OCI-LY3 (cell line): ENCODE measurements around the gene IDS.
A peak's percentile ranks its signal among the peaks of the same experiment; 100 is the strongest.
"Not testable (repeated sequence)": the region's sequence is repeated elsewhere in the genome, so short reads cannot be mapped to it uniquely, and the experiment has no call there.

Source experiments
- H2AFZ ChIP-seq: fragments of 200-600, 300-600 bp; shearing (Covaris generic); 2 replicates; pipeline ENCODE4 v1.6.0; 2014; ENCODE audit warnings: antibody characterized with exemption, low read depth, low read length
- H3K27ac ChIP-seq: fragments of 200-600, 300-600 bp; sonication (generic); 2 replicates; pipeline ENCODE4 v1.5.1; 2014; ENCODE audit warnings: mild to moderate bottlenecking, low read length, moderate library complexity, mixed read lengths
- H3K27me3 ChIP-seq: fragments of 200-600, 300-600 bp; sonication (generic); 2 replicates; pipeline ENCODE4 v1.6.1; 2014; ENCODE audit warnings: low read depth, low read length, mixed read lengths
- H3K36me3 ChIP-seq: fragments of 200-600, 300-600 bp; sonication (generic); replicated peaks from 2 replicates; pipeline ENCODE3; 2014; ENCODE audit warnings: low read depth, low read length, mixed read lengths
- H3K4me1 ChIP-seq: fragments of 300-600, 200-600 bp; sonication (generic); 2 replicates; pipeline ENCODE4 v1.6.1; 2014; ENCODE audit warnings: low read length, mixed read lengths
- H3K4me2 ChIP-seq: fragments of 200-600, 300-600 bp; sonication (generic); 2 replicates; pipeline ENCODE4 v1.6.1; 2014; ENCODE audit warnings: low read length, mixed read lengths
- H3K4me3 ChIP-seq: fragments of 300-600, 200-600 bp; sonication (generic); 2 replicates; pipeline ENCODE4 v1.5.1; 2014; ENCODE audit warnings: antibody characterized with exemption, mild to moderate bottlenecking, low read length, moderate library complexity
- H3K79me2 ChIP-seq: fragments of 300-600, 200-600 bp; shearing (Covaris generic); 2 replicates; pipeline ENCODE4 v1.6.1; 2014; ENCODE audit warnings: mild to moderate bottlenecking, low read length, mixed read lengths
- H3K9ac ChIP-seq: fragments of 300-600, 200-600 bp; shearing (Covaris generic); 2 replicates; pipeline ENCODE4 v1.6.0; 2014; ENCODE audit warnings: mild to moderate bottlenecking, low read length, moderate library complexity
- H3K9me3 ChIP-seq: fragments of 200-600, 300-600 bp; shearing (Covaris generic); 2 replicates; pipeline ENCODE4 v1.6.1; 2014; ENCODE audit warnings: low read length, mixed read lengths; ENCODE audit not compliant: insufficient read depth
- H4K20me1 ChIP-seq: fragments of 200-600, 300-600 bp; sonication (generic); 2 replicates; pipeline ENCODE4 v1.6.1; 2016; ENCODE audit warnings: low read length, mixed read lengths; ENCODE audit not compliant: insufficient read depth
- EZH2phosphoT487 ChIP-seq: fragments of 200-600 bp; shearing (Covaris generic); IDR thresholded peaks from 2 replicates; pipeline ENCODE4 v1.6.1; 2018; ENCODE audit warnings: antibody characterized with exemption, mixed run types, low read depth
- TF ChIP-seq, protein P1 (sequence below): fragments of 200-600, 300-600 bp; sonication (generic); IDR thresholded peaks from 2 replicates; pipeline ENCODE4 v1.5.1; 2014; ENCODE audit warnings: antibody characterized with exemption, low read length, low read depth

Gene IDS

DNA sequence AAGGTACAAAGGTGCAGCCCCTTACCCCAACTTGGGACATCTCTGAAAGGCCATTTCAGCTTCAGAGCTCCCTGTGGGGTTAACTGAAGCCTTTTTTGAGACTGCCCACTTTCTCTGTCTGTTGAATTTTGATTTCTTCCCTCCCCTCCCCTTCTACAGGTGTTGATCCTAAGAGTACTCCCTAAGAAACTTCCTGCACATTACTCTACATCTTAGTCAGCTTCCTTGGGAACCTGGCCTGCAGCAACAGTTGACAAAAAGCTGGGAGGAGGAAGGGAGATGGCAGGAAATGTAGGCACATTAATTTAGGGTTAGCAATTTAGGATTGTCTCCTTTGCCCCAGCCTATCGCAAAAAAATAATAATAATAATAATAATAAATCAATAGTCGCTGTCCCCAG lies 1.2 kb upstream of the IDS start:
- Histone ChIP-seq H3K4me3 (no peak overlapping the region), H3K4me1 (peaks cover 28% of the 10 kb centered on the region), H3K36me3 (peaks cover 17% of the 10 kb centered on the region), H3K9ac (no peak overlapping the region), H4K20me1 (peaks cover 18% of the 10 kb centered on the region), H3K27ac (no peak overlapping the region), H3K9me3 (no peaks in the 10 kb centered on the region), H3K79me2 (peaks cover 30% of the 10 kb centered on the region), H2AFZ (no peak overlapping the region), H3K27me3 (no peaks in the 10 kb centered on the region), H3K4me2 (no peak overlapping the region)
- no peak for TF ChIP-seq EZH2phosphoT487
- TF ChIP-seq, protein P1, sequence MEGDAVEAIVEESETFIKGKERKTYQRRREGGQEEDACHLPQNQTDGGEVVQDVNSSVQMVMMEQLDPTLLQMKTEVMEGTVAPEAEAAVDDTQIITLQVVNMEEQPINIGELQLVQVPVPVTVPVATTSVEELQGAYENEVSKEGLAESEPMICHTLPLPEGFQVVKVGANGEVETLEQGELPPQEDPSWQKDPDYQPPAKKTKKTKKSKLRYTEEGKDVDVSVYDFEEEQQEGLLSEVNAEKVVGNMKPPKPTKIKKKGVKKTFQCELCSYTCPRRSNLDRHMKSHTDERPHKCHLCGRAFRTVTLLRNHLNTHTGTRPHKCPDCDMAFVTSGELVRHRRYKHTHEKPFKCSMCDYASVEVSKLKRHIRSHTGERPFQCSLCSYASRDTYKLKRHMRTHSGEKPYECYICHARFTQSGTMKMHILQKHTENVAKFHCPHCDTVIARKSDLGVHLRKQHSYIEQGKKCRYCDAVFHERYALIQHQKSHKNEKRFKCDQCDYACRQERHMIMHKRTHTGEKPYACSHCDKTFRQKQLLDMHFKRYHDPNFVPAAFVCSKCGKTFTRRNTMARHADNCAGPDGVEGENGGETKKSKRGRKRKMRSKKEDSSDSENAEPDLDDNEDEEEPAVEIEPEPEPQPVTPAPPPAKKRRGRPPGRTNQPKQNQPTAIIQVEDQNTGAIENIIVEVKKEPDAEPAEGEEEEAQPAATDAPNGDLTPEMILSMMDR: no peak

DNA sequence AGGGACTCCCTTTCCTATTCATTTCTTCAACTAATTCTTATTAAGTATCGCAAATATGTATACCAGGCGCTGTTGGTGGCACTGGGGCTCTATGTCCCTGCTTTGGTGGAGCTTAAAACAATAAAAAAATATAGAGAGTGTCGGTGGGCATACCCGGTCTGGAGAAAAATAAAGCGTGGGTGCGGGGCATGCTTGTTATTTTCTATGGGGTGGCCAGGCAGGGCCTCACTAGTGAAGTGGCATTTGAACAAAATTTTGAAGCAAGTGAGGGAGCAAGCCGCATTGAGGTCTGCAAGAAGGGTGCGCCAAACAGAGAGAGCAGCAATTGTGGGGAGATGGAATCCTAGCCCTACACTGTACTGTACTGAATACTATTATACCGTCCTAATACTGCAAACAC lies 565 bp upstream of the IDS start:
- H3K4me1 ChIP-seq: peaks cover 35% of the 10 kb centered on the region
- H3K4me2 ChIP-seq: peak overlapping the region; percentile 96
- H2AFZ ChIP-seq: 0 out of 2 replicates have a peak overlapping the region, but pooled peaks have one; percentile 25
- peak overlapping the region; percentile 100 for H3K4me3 ChIP-seq
- H3K27me3 ChIP-seq: no peaks in the 10 kb centered on the region
- H3K9ac ChIP-seq: peak overlapping the region; percentile 36
- no peaks in the 10 kb centered on the region for H3K9me3 ChIP-seq
- TF ChIP-seq, protein P1: no peak
- no peak for TF ChIP-seq EZH2phosphoT487
- H3K79me2 ChIP-seq: peaks cover 31% of the 10 kb centered on the region
- peaks cover 24% of the 10 kb centered on the region for H3K36me3 ChIP-seq
- H4K20me1 ChIP-seq: peaks cover 24% of the 10 kb centered on the region
- no peak overlapping the region for H3K27ac ChIP-seq

DNA sequence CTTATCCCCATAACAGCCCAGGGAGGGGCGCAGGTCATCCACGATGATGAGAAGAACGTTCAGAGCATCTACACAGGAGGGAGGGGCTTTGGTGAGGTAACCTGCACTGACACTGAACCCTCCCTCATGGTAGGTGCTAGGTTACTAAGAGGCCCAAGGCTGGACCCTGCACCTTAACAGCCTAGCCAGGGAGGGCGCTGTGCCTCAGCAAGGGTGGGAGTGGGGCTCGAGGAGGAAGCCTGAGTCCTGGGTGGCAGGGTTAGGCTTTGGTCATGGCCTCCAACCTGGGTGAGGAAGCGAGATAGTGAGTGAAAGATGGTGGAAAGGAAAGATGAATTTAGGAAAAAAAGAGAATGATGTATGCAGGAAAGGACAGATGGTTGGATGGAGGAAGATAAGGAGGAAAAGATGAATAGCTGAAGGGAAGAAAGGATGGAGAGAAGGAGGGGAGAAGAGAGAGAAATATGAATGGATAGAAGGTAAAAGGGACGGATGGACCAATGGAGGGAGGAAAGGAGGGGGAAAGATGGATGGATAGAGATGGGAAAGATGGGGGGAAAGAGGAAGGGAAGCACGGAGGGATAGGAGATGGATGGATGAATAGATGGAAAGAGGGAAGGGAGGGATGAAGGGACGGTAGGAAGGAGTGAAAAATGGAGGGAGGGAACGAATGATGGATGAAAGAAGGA lies 736 bp downstream of the IDS start:
- peak overlapping the region; percentile 96 for H3K4me2 ChIP-seq
- H3K4me1 ChIP-seq: peaks cover 42% of the 10 kb centered on the region
- H3K4me3 ChIP-seq: peak overlapping the region; percentile 100
- peak overlapping the region; percentile 99 for H3K9ac ChIP-seq
- no peak overlapping the region for H2AFZ ChIP-seq
- peaks cover 35% of the 10 kb centered on the region for H4K20me1 ChIP-seq
- TF ChIP-seq, protein P1: peak; percentile 65
- no peak for TF ChIP-seq EZH2phosphoT487
- no peaks in the 10 kb centered on the region for H3K9me3 ChIP-seq
- peak overlapping the region; percentile 91 for H3K27ac ChIP-seq
- peaks cover 32% of the 10 kb centered on the region for H3K36me3 ChIP-seq
- peaks cover 38% of the 10 kb centered on the region for H3K79me2 ChIP-seq
- no peaks in the 10 kb centered on the region for H3K27me3 ChIP-seq

DNA sequence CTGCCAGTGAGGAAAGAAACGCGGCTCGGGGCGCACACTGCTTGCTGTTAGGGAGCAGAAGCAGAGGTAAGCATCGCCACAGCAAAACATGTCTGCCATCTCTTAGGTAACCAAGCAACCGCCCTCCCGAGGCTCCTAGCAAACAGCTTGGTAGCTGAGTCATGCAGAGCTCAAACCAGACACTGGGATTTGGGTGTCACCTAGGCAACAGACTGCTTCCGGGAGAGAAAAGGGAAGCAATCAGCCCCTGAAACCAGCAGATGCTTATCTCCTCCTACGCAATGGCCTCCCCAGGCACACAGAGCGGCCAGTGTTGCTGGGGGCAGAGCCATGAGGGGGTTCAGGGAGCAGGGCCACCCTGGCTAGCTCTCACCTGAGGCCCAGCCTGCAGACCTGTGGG lies 1.7 kb downstream of the IDS start:
- peaks cover 42% of the 10 kb centered on the region for H3K4me1 ChIP-seq
- H3K27me3 ChIP-seq, H2AFZ ChIP-seq, H3K9me3 ChIP-seq: not testable (repeated sequence)
- H3K4me2 ChIP-seq: peak overlapping the region; percentile 96
- peak overlapping the region; percentile 99; the same call in 1 of the 2 replicates for H3K9ac ChIP-seq
- H3K27ac ChIP-seq: peak overlapping the region; percentile 91
- peaks cover 38% of the 10 kb centered on the region for H3K79me2 ChIP-seq
- peaks cover 38% of the 10 kb centered on the region for H3K36me3 ChIP-seq
- H4K20me1 ChIP-seq: peaks cover 35% of the 10 kb centered on the region
- H3K4me3 ChIP-seq: peak overlapping the region; percentile 100

DNA sequence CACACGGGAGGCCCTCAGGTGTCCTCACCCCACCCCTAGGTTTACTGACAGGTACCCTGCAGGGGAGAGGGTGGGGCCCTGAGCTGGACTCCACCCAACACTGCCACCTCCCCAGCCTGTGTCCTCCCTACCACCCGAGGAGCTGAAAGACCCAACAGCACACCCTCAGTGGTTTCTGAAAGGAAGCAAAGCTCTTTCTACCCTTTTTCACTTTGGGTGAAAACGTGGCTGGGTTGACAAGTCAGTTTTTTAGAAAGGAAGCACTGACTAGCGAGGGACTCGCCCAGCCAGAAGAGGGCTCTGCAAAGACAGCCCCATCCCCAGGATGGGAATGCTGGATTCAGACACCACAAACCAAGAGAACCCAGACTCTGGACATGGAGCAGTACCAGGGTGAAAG lies 2.2 kb downstream of the IDS start:
- Histone ChIP-seq H4K20me1 (peaks cover 39% of the 10 kb centered on the region), H3K27ac (peak overlapping the region; percentile 50), H3K36me3 (peaks cover 44% of the 10 kb centered on the region), H3K4me3 (peak overlapping the region; percentile 49), H3K79me2 (peaks cover 38% of the 10 kb centered on the region), H3K4me1 (peaks cover 42% of the 10 kb centered on the region), H3K4me2 (peak overlapping the region; percentile 59)
- not testable (repeated sequence) for H2AFZ ChIP-seq, H3K9ac ChIP-seq, H3K9me3 ChIP-seq, H3K27me3 ChIP-seq
